H9 (cell line): ENCODE data around the gene NR5A1. TPM values are rescaled to one million over a fixed set of nuclear protein-coding genes. Genes with fewer than 3 reads are reported as not detected.

Experiments
- DNase-seq: peaks from one replicate; pipeline ENCODE4 v3.0.0-alpha.2; 2017
- H2AFZ ChIP-seq: one replicate; pipeline ENCODE4 v1.6.1; 2013; ENCODE audit warnings: mild to moderate bottlenecking, low read length, control low read depth, moderate library complexity
- H2AK5ac ChIP-seq: 2 replicates; pipeline ENCODE4 v1.6.1; 2013; ENCODE audit warnings: low read length, control low read depth, mixed read lengths; ENCODE audit not compliant: insufficient read length
- H2BK120ac ChIP-seq: one replicate; pipeline ENCODE4 v1.6.1; 2013; ENCODE audit warnings: low read depth, mild to moderate bottlenecking, low read length, control low read depth, inconsistent platforms; ENCODE audit not compliant: poor library complexity, severe bottlenecking
- H2BK12ac ChIP-seq: 2 replicates; pipeline ENCODE4 v1.6.1; 2013; ENCODE audit warnings: low read length, control low read depth, mixed read lengths, low read depth; ENCODE audit not compliant: insufficient read length
- H2BK15ac ChIP-seq: 2 replicates; pipeline ENCODE4 v1.6.1; 2013; ENCODE audit warnings: low read depth, low read length, control low read depth
- H2BK20ac ChIP-seq: one replicate; pipeline ENCODE4 v1.6.1; 2013; ENCODE audit warnings: low read depth, mild to moderate bottlenecking, low read length, control low read depth, inconsistent platforms; ENCODE audit not compliant: poor library complexity, severe bottlenecking
- H2BK5ac ChIP-seq: 2 replicates; pipeline ENCODE4 v1.6.1; 2013; ENCODE audit warnings: low read length, control low read depth, mixed read lengths; ENCODE audit not compliant: insufficient read length
- H3K14ac ChIP-seq: 2 replicates; pipeline ENCODE4 v1.6.1; 2013; ENCODE audit warnings: low read length, control low read depth; ENCODE audit not compliant: insufficient read depth
- H3K18ac ChIP-seq: 2 replicates; pipeline ENCODE4 v1.6.1; 2013; ENCODE audit warnings: low read depth, mild to moderate bottlenecking, mixed read lengths, low read length, control low read depth; ENCODE audit not compliant: insufficient read length
- H3K23ac ChIP-seq: 2 replicates; pipeline ENCODE4 v1.6.1; 2013; ENCODE audit warnings: low read length, control low read depth, mixed read lengths, low read depth; ENCODE audit not compliant: insufficient read length
- H3K23me2 ChIP-seq: 2 replicates; pipeline ENCODE4 v1.6.1; 2013; ENCODE audit warnings: low read depth, mild to moderate bottlenecking, mixed read lengths, low read length, control low read depth; ENCODE audit not compliant: insufficient read length, poor library complexity, severe bottlenecking
- H3K27ac ChIP-seq: 2 replicates; pipeline ENCODE4 v1.5.1; 2013; ENCODE audit warnings: low read length, control low read depth, mixed read lengths, low read depth; ENCODE audit not compliant: insufficient read length
- H3K27me3 ChIP-seq: 2 replicates; pipeline ENCODE4 v1.6.1; 2013; ENCODE audit warnings: low read length, control low read depth, inconsistent platforms; ENCODE audit not compliant: insufficient read depth
- H3K4ac ChIP-seq: 2 replicates; pipeline ENCODE4 v1.6.1; 2013; ENCODE audit warnings: low read depth, mild to moderate bottlenecking, control low read depth, inconsistent platforms, low read length, moderate library complexity
- H3K4me1 ChIP-seq: 2 replicates; pipeline ENCODE4 v1.6.1; 2013; ENCODE audit warnings: low read length, control low read depth, inconsistent platforms; ENCODE audit not compliant: insufficient read depth
- H3K4me2 ChIP-seq: 2 replicates; pipeline ENCODE4 v1.6.1; 2013; ENCODE audit warnings: low read length, control low read depth, mixed read lengths; ENCODE audit not compliant: insufficient read length, insufficient read depth
- H3K56ac ChIP-seq: 2 replicates; pipeline ENCODE4 v1.6.1; 2013; ENCODE audit warnings: low read depth, mild to moderate bottlenecking, mixed read lengths, low read length, control low read depth; ENCODE audit not compliant: insufficient read length
- H3K79me1 ChIP-seq: 2 replicates; pipeline ENCODE4 v1.6.1; 2013; ENCODE audit warnings: low read depth, mild to moderate bottlenecking, moderate library complexity, low read length, control low read depth, inconsistent platforms; ENCODE audit not compliant: insufficient read depth, poor library complexity, severe bottlenecking
- H3K79me2 ChIP-seq: 2 replicates; pipeline ENCODE4 v1.6.1; 2013; ENCODE audit warnings: low read length, control low read depth, inconsistent platforms; ENCODE audit not compliant: insufficient read depth
- H3K9ac ChIP-seq: 2 replicates; pipeline ENCODE4 v1.6.1; 2013; ENCODE audit warnings: low read length, control low read depth, mixed read lengths; ENCODE audit not compliant: insufficient read length; ENCODE audit errors: extremely low read depth
- H3K9me3 ChIP-seq: one replicate; pipeline ENCODE4 v1.6.1; 2013; ENCODE audit warnings: low read depth, low read length, inconsistent platforms; ENCODE audit not compliant: control insufficient read depth
- H3T11ph ChIP-seq: one replicate; pipeline ENCODE4 v1.6.1; 2013; ENCODE audit warnings: mild to moderate bottlenecking, low read length, control low read depth, inconsistent platforms
- H4K20me1 ChIP-seq: one replicate; pipeline ENCODE4 v1.6.1; 2013; ENCODE audit not compliant: control insufficient read depth, insufficient read length, insufficient read depth
- H4K5ac ChIP-seq: 2 replicates; pipeline ENCODE4 v1.6.1; 2013; ENCODE audit warnings: low read depth, mild to moderate bottlenecking, mixed read lengths, low read length, control low read depth; ENCODE audit not compliant: insufficient read length
- H4K8ac ChIP-seq: replicated peaks from 2 replicates; pipeline ENCODE4 v1.6.1; 2013; ENCODE audit warnings: low read length, control low read depth, mixed read lengths, low read depth; ENCODE audit not compliant: insufficient read length
- H4K91ac ChIP-seq: 2 replicates; pipeline ENCODE4 v1.6.1; 2013; ENCODE audit warnings: low read depth, mild to moderate bottlenecking, moderate library complexity, mixed read lengths, low read length, control low read depth; ENCODE audit not compliant: insufficient read length
- H3K27ac Mint-ChIP-seq, 3 experiments: 2 replicates in 2 of 3; 3 replicates in 1 of 3; pipeline ENCODE4 v1.8.0; 2020 to 2021; ENCODE audit warnings: mixed read lengths in 3 of 3, mild to moderate bottlenecking in 1 of 3, moderate library complexity in 1 of 3
- H3K27me3 Mint-ChIP-seq: 2 replicates; pipeline ENCODE4 v1.8.0; 2021; ENCODE audit warnings: low read depth, mild to moderate bottlenecking, moderate library complexity, mixed read lengths
- H3K36me3 Mint-ChIP-seq, 3 experiments: 2 replicates in 2 of 3; 3 replicates in 1 of 3; pipeline ENCODE4 v1.8.0; 2020 to 2021; ENCODE audit warnings: low read depth in 3 of 3, mixed read lengths in 3 of 3; ENCODE audit not compliant: insufficient read depth in 1 of 3
- H3K4me1 Mint-ChIP-seq, 2 experiments: 2 replicates each; pipeline ENCODE4 v1.8.0; 2020; ENCODE audit warnings: mixed read lengths in 2 of 2
- H3K4me3 Mint-ChIP-seq, 2 experiments: 2 replicates in 1 of 2; 3 replicates in 1 of 2; pipeline ENCODE4 v1.8.0; 2020 to 2021; ENCODE audit warnings: mild to moderate bottlenecking in 2 of 2, mixed read lengths in 2 of 2, moderate library complexity in 1 of 2
- H3K9me3 Mint-ChIP-seq, 2 experiments: 2 replicates in 1 of 2; 3 replicates in 1 of 2; pipeline ENCODE4 v1.8.0; 2020; ENCODE audit warnings: mild to moderate bottlenecking in 2 of 2, mixed read lengths in 2 of 2, moderate library complexity in 1 of 2
- CTCF ChIP-seq: fragments of 200-600 bp; sonication (generic); conservative IDR thresholded peaks from 3 replicates; pipeline ENCODE4 v1.8.0; 2021; ENCODE audit warnings: antibody characterized with exemption, mild to moderate bottlenecking
- WGBS: extraction: QIAGEN DNeasy Blood & Tissue Kit; methylation state at CpG from one replicate; pipeline ENCODE4 v1.1.7; 2013; ENCODE audit warnings: missing lambda C conversion rate, low lambda C conversion rate, mixed read lengths; ENCODE audit not compliant: insufficient read length; ENCODE audit errors: extremely low coverage; 5-methylcytosine and 5-hydroxymethylcytosine counted together
- total RNA-seq: library from RNA; stranded (reverse); gene quantifications from 2 replicates; pipeline ENCODE4 v1.2.1, GENCODE V29; 2021

NR5A1 gene
- total RNA-seq, 1 experiment from 2014 or later: 0.37 TPM

DNA sequence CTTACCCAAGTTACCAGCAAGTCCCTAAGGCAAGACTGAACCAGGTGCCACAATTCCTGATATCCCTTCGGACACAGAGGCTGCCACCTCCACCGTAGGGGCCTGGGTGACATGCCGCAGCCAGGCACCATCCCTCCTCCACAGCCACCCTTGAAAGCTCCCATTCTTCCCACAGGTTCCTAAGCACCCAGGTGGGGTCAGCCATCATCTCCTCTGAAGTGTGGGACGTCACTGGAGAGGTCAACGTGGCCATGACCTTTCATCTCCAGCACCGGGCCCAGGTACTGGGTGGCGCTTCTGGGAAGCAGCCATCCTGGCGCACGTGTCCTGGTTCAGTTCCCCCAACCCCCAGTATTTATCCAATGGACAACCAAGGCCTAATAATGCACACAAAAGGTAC lies 48.8 kb downstream of the NR5A1 start:
- Histone ChIP-seq H2BK20ac (no peak overlapping the region), H2AFZ (no peak overlapping the region), H2AK5ac (no peak overlapping the region), H3K27ac (no peak overlapping the region), H3K23me2 (no peaks in the 10 kb centered on the region), H2BK12ac (no peak overlapping the region), H2BK120ac (no peak overlapping the region), H3K18ac (no peak overlapping the region), H3K4me1 (no peaks in the 10 kb centered on the region), H3K56ac (no peak overlapping the region), H3K79me1 (no peaks in the 10 kb centered on the region), H3T11ph (no peak overlapping the region), H2BK15ac (no peak overlapping the region), H3K4ac (no peak overlapping the region), H4K5ac (no peak overlapping the region), H3K27me3 (no peaks in the 10 kb centered on the region), H4K91ac (no peak overlapping the region), H4K8ac (no peak overlapping the region), H3K9ac (no peak overlapping the region), H3K14ac (no peak overlapping the region), H4K20me1 (peaks cover 2% of the 10 kb centered on the region), H3K4me2 (no peak overlapping the region), H3K23ac (no peak overlapping the region), H3K79me2 (no peaks in the 10 kb centered on the region), H3K9me3 (no peaks in the 10 kb centered on the region), H2BK5ac (no peak overlapping the region)
- DNase-seq: no peak
- H3K4me3 Mint-ChIP-seq: no peak overlapping the region; a peak in 1 of 5 replicates
- TF ChIP-seq CTCF: no peak
- H3K27ac Mint-ChIP-seq: peak overlapping the region in 1 of 3 experiments; percentile 52; a peak in 1 of 7 replicates
- no CpG with 5 or more reads among the region's 9 CpGs for WGBS
- H3K36me3 Mint-ChIP-seq: no peaks in the 10 kb centered on the region
- peaks cover 7 to 11% of the 10 kb centered on the region in 2 experiments for H3K4me1 Mint-ChIP-seq
- no peaks in the 10 kb centered on the region for H3K9me3 Mint-ChIP-seq
- H3K27me3 Mint-ChIP-seq: peaks cover 8% of the 10 kb centered on the region
